Dendritic cell treated with granulocyte-macrophage colony-stimulating factor and Interleukin-4, amounts not matched to agents 40 ng/mL and 50 ng/mL, for 4 days (primary cell): Measurements from ENCODE around the gene TNS3.

Source experiments
- H3K27ac Mint-ChIP-seq: one replicate; pipeline ENCODE4 v1.8.0; 2022; ENCODE audit warnings: mild to moderate bottlenecking, mixed read lengths
- H3K27me3 Mint-ChIP-seq: one replicate; pipeline ENCODE4 v1.8.0; 2022; ENCODE audit warnings: mild to moderate bottlenecking, mixed read lengths
- H3K36me3 Mint-ChIP-seq: one replicate; pipeline ENCODE4 v1.8.0; 2022; ENCODE audit warnings: low read depth, mixed read lengths
- H3K4me1 Mint-ChIP-seq: one replicate; pipeline ENCODE4 v1.8.0; 2022; ENCODE audit warnings: low read depth, mixed read lengths
- H3K4me3 Mint-ChIP-seq: one replicate; pipeline ENCODE4 v1.8.0; 2022; ENCODE audit warnings: mild to moderate bottlenecking, moderate library complexity, mixed read lengths
- H3K9me3 Mint-ChIP-seq: one replicate; pipeline ENCODE4 v1.8.0; 2022; ENCODE audit warnings: mixed read lengths
- intact Hi-C: fragments of 100-400 bp; cut with micrococcal nuclease; formaldehyde crosslinking; loops from one replicate; pipeline ENCODE4 v1.15.0; 2022

The TNS3 gene

DNA sequence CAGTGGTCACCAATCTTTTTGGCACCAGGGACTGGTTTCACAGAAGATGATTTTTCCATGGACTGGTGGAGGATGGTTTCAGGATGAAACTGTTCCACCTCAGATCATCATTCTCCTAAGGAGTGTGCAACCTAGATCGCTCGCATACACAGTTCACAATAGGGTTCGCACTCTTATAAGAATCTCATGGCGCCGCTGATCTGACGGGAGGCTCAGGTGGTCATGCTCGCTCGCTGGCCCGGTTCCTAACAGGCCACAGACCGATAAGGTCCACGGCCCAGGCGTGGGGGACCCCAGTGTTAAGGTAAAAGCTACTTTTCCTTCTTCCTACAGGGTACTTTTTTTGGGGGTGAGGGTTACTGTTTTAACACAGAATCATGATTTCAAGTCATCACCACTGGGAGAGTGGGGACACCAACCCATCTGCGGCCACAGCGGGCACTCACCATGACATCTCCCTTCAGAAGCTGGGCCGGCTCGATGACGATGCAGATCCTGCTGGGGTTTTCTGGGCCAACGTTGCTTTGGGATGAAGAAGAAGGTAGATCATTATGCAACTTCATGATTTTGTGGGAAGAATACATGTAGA, 170.5 kb downstream of the TNS3 start:
- intact Hi-C loops, result no loop called here
- H3K36me3 Mint-ChIP-seq, result peaks cover 99% of the 10 kb centered on the region
- H3K27me3 Mint-ChIP-seq, result no peaks in the 10 kb centered on the region
- no peak overlapping the region for H3K4me3 Mint-ChIP-seq
- H3K27ac Mint-ChIP-seq, result no peak overlapping the region
- no peaks in the 10 kb centered on the region for H3K9me3 Mint-ChIP-seq
- H3K4me1 Mint-ChIP-seq, result no peaks in the 10 kb centered on the region

DNA sequence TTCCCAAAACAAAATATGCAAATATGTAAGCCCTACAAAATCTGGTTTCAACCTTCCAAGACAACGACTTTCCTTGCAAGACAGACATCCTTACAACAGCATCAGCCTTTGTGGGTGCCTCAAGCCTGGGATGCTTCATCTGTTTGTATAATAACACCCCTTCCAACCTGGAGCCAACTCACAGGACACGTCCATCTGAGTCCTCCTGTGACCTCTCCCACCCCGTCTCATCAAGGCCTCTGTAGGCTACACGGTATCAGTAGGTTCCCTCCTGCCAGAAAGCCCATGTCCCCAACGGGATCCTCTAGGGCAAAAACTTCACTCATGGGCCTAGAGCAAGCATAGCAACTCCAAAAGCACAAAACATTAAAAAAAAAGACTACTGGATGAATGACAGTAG, 173.2 kb downstream of the TNS3 start:
- no peak overlapping the region for H3K4me3 Mint-ChIP-seq
- intact Hi-C loops, result no loop called here
- no peaks in the 10 kb centered on the region for H3K9me3 Mint-ChIP-seq
- H3K36me3 Mint-ChIP-seq, result peaks cover 96% of the 10 kb centered on the region
- H3K27ac Mint-ChIP-seq, result no peak overlapping the region
- H3K4me1 Mint-ChIP-seq, result no peaks in the 10 kb centered on the region
- no peaks in the 10 kb centered on the region for H3K27me3 Mint-ChIP-seq

DNA sequence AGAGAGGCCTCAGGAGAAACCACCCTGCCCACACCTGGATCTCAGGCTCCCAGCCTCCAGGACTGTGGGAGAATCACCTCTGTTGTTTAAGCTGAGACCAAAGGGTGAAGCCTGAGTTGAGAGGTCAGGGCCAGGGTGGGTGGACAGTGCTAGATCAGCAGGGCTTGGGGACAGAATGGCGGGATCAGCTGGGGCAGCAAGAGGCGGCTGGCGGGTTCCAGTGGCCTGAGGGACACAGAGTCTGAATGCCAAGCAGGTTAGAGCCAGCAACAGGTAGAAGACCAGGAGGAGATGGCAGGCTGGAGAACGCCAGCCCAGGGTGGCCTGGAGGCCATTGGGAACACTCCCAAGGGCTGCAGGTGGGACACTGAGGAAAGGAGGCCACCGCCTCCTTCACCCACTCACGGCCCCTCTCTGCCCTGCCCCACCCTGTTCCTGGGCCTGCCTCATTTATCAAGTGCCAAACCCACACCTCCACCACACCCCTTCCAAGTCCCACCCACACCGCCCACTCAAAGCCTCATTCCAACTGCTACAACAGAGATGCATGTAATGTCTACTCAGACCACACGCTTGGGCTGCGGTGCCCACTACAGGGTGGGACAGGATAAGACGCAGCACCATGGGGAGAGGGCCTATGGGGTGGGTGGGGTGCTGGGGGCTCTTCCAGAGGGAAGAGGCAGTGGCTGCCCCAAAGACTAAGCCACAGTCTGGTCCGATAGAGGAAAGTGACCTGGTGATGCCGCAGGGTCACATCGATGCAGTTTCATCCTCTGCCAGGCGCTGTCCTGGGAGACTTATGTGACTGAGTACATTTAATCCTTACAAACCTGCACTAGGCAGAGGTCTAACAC, 173.9 kb downstream of the TNS3 start:
- Mint-ChIP-seq H3K4me3 (no peak overlapping the region), H3K4me1 (no peaks in the 10 kb centered on the region), H3K36me3 (peaks cover 96% of the 10 kb centered on the region), H3K9me3 (no peaks in the 10 kb centered on the region), H3K27ac (no peak overlapping the region), H3K27me3 (no peaks in the 10 kb centered on the region)
- intact Hi-C loops, result no loop called here

DNA sequence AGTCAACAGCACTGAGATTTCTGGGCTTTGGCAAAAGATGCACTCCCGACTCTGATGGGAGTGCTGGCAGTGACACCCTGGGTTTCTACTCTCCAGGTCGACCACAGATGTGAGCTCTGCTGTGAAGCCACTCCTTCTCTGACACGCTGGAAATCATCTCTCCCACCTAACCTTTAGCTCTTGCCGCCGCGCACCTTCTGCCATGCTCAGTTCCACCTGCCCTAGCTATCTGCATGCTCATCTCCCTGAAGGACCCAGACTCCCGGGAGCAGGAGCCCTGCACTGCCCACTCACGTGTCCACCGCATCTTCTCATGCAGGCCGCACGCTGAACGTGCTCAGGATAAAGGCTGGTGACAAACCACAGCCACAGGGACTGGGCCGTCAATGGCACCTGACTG, 174.8 kb downstream of the TNS3 start:
- Mint-ChIP-seq H3K27ac (no peak overlapping the region), H3K9me3 (no peaks in the 10 kb centered on the region), H3K4me3 (no peak overlapping the region), H3K27me3 (no peaks in the 10 kb centered on the region), H3K36me3 (peaks cover 96% of the 10 kb centered on the region), H3K4me1 (no peaks in the 10 kb centered on the region)
- intact Hi-C loops, result no loop called here

DNA sequence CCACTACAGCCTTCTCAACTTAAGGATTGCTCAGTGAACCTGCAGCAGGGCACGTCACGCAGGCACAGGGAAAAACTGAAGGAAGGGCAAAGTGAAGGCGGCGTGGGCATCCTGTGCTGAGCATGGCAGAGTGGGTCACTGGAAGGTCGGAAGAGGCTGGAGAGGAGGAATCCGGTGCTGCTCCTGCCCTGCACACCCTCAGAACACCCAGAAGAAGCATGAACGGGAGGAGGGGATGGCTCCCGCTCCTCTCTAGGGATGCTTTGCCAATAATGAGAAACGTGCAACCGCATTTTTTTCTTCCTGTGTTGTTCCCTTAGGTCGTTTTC, 175.1 kb downstream of the TNS3 start:
- no peaks in the 10 kb centered on the region for H3K4me1 Mint-ChIP-seq
- H3K36me3 Mint-ChIP-seq, result peaks cover 96% of the 10 kb centered on the region
- H3K9me3 Mint-ChIP-seq, result no peaks in the 10 kb centered on the region
- no peaks in the 10 kb centered on the region for H3K27me3 Mint-ChIP-seq
- H3K4me3 Mint-ChIP-seq, result no peak overlapping the region
- intact Hi-C loops, result no loop called here
- H3K27ac Mint-ChIP-seq, result no peak overlapping the region

DNA sequence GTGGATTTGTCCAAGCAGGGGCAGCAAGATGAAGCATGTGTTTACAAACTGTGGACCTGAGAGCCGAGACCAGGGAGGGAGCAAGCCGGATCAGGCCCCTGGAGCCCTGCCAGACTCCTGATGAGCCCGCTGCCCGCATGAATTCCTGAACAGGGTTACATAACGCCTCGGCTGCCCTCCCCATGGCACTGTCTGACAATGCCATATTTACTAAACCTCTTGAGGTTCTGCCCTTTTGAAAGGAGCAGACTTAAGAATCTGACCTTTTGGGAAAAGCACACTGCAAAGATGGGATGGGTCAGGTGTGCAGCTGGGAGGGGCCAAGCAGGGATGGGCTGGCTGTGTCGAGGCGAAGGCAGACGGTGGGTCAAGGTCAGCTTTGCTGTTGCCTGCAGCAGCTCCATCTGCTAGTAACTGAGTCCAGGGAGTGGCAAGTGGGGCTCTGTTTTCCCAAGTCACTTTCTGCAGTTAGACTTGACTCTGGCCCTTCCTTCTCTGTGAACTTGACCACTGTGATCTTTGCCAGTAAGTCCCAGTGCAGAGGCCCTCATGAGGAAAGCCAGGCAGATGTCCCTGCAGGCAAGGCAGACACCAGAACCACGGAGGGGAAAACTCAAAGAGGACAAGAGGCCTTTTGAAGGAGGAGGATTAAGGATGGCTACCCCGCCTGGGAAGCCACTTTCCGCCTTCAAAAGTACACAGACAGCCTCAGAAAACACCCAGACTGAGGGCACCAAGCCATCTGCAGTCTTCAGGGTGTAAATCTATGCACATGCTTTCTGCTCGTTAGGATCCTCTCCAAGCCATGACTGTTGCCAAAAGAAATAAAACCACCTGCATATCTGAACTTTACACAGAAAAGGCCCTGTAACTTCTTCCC, 175.8 kb downstream of the TNS3 start:
- Mint-ChIP-seq H3K27ac (no peak overlapping the region), H3K36me3 (peaks cover 96% of the 10 kb centered on the region), H3K27me3 (no peaks in the 10 kb centered on the region), H3K9me3 (no peaks in the 10 kb centered on the region), H3K4me1 (no peaks in the 10 kb centered on the region), H3K4me3 (no peak overlapping the region)
- intact Hi-C loops, result no loop called here

DNA sequence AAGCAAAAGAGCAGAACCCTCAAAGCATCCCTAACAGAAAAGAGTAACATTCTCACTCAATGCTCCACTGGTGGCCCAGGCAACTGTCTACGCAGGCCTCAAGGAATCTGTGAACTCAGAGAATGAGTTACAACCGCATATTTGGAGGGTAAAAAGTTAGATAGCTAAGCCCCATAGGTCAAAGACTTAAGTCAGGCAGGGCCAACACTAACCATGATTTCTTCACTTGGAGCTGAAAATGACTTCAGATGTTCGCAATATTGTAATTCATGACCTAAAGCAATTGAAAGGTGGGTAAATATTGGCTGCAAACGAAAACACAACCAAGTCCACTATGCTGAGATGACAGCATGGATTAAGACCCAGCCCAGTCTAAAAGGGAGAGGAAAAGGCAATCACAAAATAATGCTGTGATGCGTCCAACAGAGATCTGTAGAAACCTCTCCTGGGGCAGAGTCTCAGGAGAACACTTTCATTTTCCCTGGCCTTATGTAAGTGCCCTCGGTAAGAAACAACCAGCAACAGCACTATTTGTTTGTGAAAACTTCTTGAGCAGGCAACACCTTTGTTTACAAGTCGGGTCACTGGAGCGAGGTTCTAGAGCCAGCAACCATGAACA, 176.5 kb downstream of the TNS3 start:
- no peak overlapping the region for H3K27ac Mint-ChIP-seq
- no peaks in the 10 kb centered on the region for H3K27me3 Mint-ChIP-seq
- no peak overlapping the region for H3K4me3 Mint-ChIP-seq
- intact Hi-C loops, result no loop called here
- H3K36me3 Mint-ChIP-seq, result peaks cover 97% of the 10 kb centered on the region
- H3K4me1 Mint-ChIP-seq, result no peaks in the 10 kb centered on the region
- no peaks in the 10 kb centered on the region for H3K9me3 Mint-ChIP-seq

DNA sequence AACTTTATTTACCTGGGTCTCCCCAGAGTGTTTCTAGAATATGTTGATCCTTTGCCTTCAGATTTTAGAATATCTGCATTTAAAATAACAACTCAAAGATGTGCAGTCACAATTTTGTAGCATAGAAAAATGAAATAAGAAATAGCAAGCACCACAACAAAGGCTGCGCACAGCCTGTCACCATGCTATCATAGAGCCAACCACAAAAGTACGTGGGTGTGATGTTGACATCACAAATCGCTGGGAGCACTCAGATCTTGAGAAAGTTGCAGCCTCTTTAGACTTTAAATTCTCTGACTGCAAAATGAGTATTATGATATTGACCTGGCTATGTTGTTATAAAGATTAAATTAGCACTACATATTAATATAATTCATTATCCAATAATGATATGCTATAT, 177.9 kb downstream of the TNS3 start:
- H3K27ac Mint-ChIP-seq, result no peak overlapping the region
- H3K4me1 Mint-ChIP-seq, result no peaks in the 10 kb centered on the region

DNA sequence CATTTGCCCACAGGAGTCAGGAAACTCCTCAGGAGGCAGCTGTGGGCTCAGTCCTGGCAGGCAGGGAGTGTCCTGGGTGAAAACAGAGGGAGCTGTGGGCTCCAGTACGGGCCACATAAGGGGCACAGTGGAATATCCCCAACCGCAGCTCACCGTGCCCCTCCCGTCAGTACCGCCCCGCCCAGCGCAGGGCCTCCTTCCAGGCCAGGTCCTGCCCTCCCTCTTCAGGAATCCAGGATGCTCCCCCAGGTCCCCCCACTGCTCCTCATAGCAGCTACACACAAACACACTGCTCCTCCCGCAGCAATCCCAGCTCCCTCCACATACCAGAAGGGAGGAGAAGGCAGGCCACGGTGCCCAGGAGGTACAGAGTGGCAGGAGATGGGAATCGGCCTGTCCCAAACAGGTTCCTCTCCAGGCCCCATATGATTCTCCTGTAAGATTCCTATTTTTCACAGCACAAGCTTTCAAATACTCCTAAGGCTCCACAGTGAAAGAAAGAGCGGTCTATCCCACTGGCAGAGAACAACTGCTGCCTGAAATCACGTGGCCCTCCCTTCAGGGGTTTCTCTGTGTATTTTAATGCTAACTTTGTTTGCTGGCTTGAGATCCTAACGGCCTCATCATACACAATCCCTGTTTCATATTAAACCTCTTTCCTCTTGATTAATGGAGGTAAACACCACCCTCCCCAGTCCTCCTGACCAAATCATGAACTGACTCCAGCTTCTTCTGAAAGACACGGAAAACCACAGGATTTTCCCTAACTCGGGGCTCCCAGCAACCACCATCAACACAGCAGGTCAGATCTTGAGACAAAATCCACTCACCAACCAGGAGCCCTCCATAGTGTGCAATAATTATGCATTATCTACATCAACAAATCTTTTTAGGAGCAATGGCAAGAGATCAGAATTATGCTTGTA, 178.7 kb downstream of the TNS3 start:
- Mint-ChIP-seq H3K27me3 (no peaks in the 10 kb centered on the region), H3K4me3 (no peak overlapping the region), H3K9me3 (no peaks in the 10 kb centered on the region), H3K4me1 (no peaks in the 10 kb centered on the region), H3K27ac (no peak overlapping the region), H3K36me3 (peaks cover 97% of the 10 kb centered on the region)
- intact Hi-C loops, result no loop called here

More for the DNA sequence above, 177.9 kb downstream of the TNS3 start:
- intact Hi-C loops, result no loop called here
- no peak overlapping the region for H3K4me3 Mint-ChIP-seq
- H3K27me3 Mint-ChIP-seq, result no peaks in the 10 kb centered on the region
- peaks cover 97% of the 10 kb centered on the region for H3K36me3 Mint-ChIP-seq
- no peaks in the 10 kb centered on the region for H3K9me3 Mint-ChIP-seq

DNA sequence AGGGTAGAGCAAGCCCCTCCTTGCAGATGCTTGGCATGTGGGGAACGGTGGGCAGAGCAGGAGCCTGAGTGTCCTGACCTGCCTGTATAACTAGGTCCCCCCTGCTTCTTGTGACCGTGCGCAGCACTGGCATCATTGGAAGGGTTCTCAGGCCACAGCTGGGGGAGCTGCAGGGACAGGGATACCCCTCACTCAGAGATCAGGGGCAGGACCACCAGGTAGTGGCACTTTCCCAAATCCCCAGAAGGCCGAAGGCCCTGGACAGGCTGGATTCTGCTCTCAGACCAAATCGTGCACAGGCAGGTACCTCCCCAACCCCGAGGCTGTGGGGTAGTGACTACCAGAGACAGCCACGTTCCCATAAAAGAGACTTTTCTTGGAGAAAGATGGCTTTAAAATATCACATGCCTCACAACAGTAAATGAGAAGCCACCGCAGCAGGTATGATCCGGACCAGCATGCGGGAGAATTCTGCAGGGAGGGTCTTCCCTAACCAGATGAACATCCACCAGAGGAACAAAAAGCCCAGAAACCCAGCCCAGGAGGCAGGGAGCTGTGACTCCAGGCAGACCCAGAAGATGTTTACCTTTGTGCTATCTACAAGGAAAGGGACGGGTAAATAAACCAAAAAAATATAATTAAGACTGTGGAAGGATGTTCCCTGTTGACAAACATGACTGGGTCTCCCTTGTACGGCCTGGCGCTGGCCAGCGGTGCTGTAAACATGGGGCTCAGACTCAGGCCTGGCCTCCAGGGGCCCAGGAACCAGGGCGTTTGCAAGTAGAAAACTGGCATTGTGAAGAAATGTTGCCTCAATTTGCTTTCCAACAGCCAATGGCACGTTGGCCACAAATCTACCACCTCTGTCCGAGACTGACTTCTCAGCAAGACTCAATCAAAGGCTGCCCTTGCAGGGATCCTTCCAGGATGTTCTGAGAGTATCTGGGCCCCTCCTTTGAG, 180.0 kb downstream of the TNS3 start:
- no peaks in the 10 kb centered on the region for H3K27me3 Mint-ChIP-seq
- intact Hi-C loops, result no loop called here
- no peaks in the 10 kb centered on the region for H3K9me3 Mint-ChIP-seq

DNA sequence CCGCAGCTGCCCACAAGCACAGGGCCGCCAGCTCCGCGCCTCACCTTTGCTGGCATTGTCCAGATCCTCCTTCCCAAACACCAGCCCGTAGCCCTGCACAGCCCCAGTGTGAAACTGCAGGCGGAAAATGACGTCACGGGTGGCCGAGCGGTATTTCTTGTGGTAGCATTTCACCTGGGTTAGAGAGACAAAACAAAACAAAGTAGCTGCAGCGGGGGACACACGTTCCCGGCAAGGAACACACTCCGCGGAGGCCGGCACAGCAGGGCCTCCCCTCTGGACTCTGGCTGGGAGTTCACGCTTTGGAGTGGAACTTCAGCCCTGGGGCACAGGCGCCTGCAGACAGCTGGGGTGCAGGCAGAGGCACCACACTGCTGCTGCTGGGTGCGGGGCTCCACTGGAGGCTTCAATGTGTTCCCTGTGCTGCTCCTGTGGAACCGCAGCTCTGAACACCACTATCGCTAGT, 181.1 kb downstream of the TNS3 start:
- intact Hi-C loops, result no loop called here
- Mint-ChIP-seq H3K9me3 (no peaks in the 10 kb centered on the region), H3K27me3 (no peaks in the 10 kb centered on the region), H3K4me1 (no peaks in the 10 kb centered on the region), H3K4me3 (no peak overlapping the region), H3K36me3 (peaks cover 97% of the 10 kb centered on the region), H3K27ac (no peak overlapping the region)

More for the DNA sequence above, 180.0 kb downstream of the TNS3 start:
- Mint-ChIP-seq H3K36me3 (peaks cover 97% of the 10 kb centered on the region), H3K4me1 (no peaks in the 10 kb centered on the region), H3K27ac (no peak overlapping the region), H3K4me3 (no peak overlapping the region)

DNA sequence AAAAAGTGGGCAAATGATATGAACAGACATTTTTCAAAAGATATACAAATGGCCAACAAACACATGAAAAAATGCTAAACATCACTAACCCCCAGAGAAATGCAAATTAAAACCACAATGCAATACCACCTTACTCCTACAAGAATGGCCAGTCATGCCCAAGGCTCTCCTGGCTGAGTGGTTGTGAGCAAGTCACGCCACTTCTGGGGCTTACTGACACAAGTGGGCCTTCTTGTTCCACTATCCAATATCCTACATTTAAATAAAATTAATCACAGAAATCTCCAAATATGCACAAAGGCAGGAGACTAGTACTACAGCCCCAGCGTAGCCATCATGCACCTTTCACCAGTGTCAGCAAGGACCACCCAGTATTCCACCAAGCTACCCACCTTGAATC, 181.9 kb downstream of the TNS3 start:
- Mint-ChIP-seq H3K27me3 (no peaks in the 10 kb centered on the region), H3K4me1 (no peaks in the 10 kb centered on the region), H3K9me3 (no peaks in the 10 kb centered on the region), H3K27ac (no peak overlapping the region), H3K36me3 (peaks cover 97% of the 10 kb centered on the region), H3K4me3 (no peak overlapping the region)
- intact Hi-C loops, result no loop called here
